GM18517 (cell line): ENCODE measurements around the gene FNDC1.

Source experiments
- ATAC-seq: cut with Tn5 transposase; IDR thresholded peaks from one replicate; pipeline ENCODE4 v1.9.1; 2021; ENCODE audit warnings: mild to moderate bottlenecking, moderate library complexity; ENCODE audit not compliant: unreplicated experiment

Gene FNDC1

GRCh38 chr6:159204605-159205004, 35.4 kb downstream of the FNDC1 start:
- ATAC-seq: no peak

- ATAC-seq: no peak
Observed at GRCh38 chr6:159212028-159212427, 42.8 kb downstream of the FNDC1 start.

- ATAC-seq: no peak
Observed at GRCh38 chr6:159212525-159213280, 43.5 kb downstream of the FNDC1 start.

GRCh38 chr6:159213405-159213804, 44.2 kb downstream of the FNDC1 start:
- no peak for ATAC-seq

- ATAC-seq: no peak
Observed at GRCh38 chr6:159214281-159214680, 45.1 kb downstream of the FNDC1 start.

GRCh38 chr6:159217595-159218275, 48.5 kb downstream of the FNDC1 start:
- ATAC-seq: no peak

- no peak for ATAC-seq
Observed at GRCh38 chr6:159220093-159220492, 50.9 kb downstream of the FNDC1 start.

GRCh38 chr6:159221486-159222170, 52.4 kb downstream of the FNDC1 start:
- no peak for ATAC-seq

GRCh38 chr6:159224452-159224851, 55.3 kb downstream of the FNDC1 start:
- no peak for ATAC-seq

GRCh38 chr6:159229651-159230051, 60.5 kb downstream of the FNDC1 start:
- no peak for ATAC-seq

GRCh38 chr6:159232106-159232645, 63.0 kb downstream of the FNDC1 start:
- ATAC-seq: no peak

- no peak for ATAC-seq
Observed at GRCh38 chr6:159232751-159233150, 63.6 kb downstream of the FNDC1 start.

GRCh38 chr6:159233365-159234101, 64.3 kb downstream of the FNDC1 start:
- ATAC-seq: no peak

- no peak for ATAC-seq
Observed at GRCh38 chr6:159234102-159234553, 64.9 kb downstream of the FNDC1 start.

GRCh38 chr6:159238920-159239558, 69.8 kb downstream of the FNDC1 start:
- no peak for ATAC-seq

GRCh38 chr6:159249128-159249527, 79.9 kb downstream of the FNDC1 start:
- ATAC-seq: no peak

- ATAC-seq: no peak
Observed at GRCh38 chr6:159249752-159250151, 80.6 kb downstream of the FNDC1 start.

- ATAC-seq: no peak
Observed at GRCh38 chr6:159250633-159251032, 81.4 kb downstream of the FNDC1 start.

- ATAC-seq: peak; percentile 66
Observed at GRCh38 chr6:159252955-159253508, 83.8 kb downstream of the FNDC1 start.

- no peak for ATAC-seq
Observed at GRCh38 chr6:159254186-159254585, 85.0 kb downstream of the FNDC1 start.
